GM18858 (cell line): ENCODE results near the gene RHOBTB3.

Source experiments
- ATAC-seq: cut with Tn5 transposase; IDR thresholded peaks from one replicate; pipeline ENCODE4 v1.9.1; 2021; ENCODE audit not compliant: unreplicated experiment

The RHOBTB3 gene

GRCh38 chr5:95730011-95730700 is 980 bp upstream of the RHOBTB3 start:
- ATAC-seq = no peak

- ATAC-seq = peak; percentile 6
These were observed 727 bp downstream of the RHOBTB3 start for GRCh38 chr5:95731571-95732554.

GRCh38 chr5:95733107-95733665 is 2.0 kb downstream of the RHOBTB3 start:
- ATAC-seq = no peak

- ATAC-seq = no peak
These were observed 3.1 kb downstream of the RHOBTB3 start for GRCh38 chr5:95734187-95734586.

GRCh38 chr5:95734906-95735305 is 3.8 kb downstream of the RHOBTB3 start:
- no peak for ATAC-seq

- ATAC-seq = no peak
These were observed 4.3 kb downstream of the RHOBTB3 start for GRCh38 chr5:95735406-95735805.

- ATAC-seq = no peak
These were observed 6.9 kb downstream of the RHOBTB3 start for GRCh38 chr5:95738072-95738471.

- ATAC-seq = no peak
These were observed 7.7 kb downstream of the RHOBTB3 start for GRCh38 chr5:95738834-95739233.

GRCh38 chr5:95739857-95740256 is 8.7 kb downstream of the RHOBTB3 start:
- no peak for ATAC-seq

- ATAC-seq = no peak
These were observed 10.3 kb downstream of the RHOBTB3 start for GRCh38 chr5:95741458-95741857.

GRCh38 chr5:95743232-95743631 is 12.1 kb downstream of the RHOBTB3 start:
- ATAC-seq = no peak

GRCh38 chr5:95743877-95744276 is 12.7 kb downstream of the RHOBTB3 start:
- ATAC-seq = no peak

- no peak for ATAC-seq
These were observed 15.1 kb downstream of the RHOBTB3 start for GRCh38 chr5:95746194-95746593.

GRCh38 chr5:95746722-95747679 is 15.9 kb downstream of the RHOBTB3 start:
- no peak for ATAC-seq

GRCh38 chr5:95748133-95748532 is 17.0 kb downstream of the RHOBTB3 start:
- ATAC-seq = no peak

- no peak for ATAC-seq
These were observed 23.4 kb downstream of the RHOBTB3 start for GRCh38 chr5:95754545-95754944.

GRCh38 chr5:95759005-95759404 is 27.9 kb downstream of the RHOBTB3 start:
- no peak for ATAC-seq

- ATAC-seq = no peak
These were observed 28.5 kb downstream of the RHOBTB3 start for GRCh38 chr5:95759634-95760033.

GRCh38 chr5:95760273-95761191 is 29.4 kb downstream of the RHOBTB3 start:
- ATAC-seq = peak; percentile 86
